ENCODE measurements around the gene RASSF3. TPM values are rescaled to one million over a fixed set of nuclear protein-coding genes. Genes with fewer than 3 reads are reported as not detected.

The RASSF3 gene
- total RNA-seq, 1 experiment from 2014 or later = 13.4 TPM

DNA sequence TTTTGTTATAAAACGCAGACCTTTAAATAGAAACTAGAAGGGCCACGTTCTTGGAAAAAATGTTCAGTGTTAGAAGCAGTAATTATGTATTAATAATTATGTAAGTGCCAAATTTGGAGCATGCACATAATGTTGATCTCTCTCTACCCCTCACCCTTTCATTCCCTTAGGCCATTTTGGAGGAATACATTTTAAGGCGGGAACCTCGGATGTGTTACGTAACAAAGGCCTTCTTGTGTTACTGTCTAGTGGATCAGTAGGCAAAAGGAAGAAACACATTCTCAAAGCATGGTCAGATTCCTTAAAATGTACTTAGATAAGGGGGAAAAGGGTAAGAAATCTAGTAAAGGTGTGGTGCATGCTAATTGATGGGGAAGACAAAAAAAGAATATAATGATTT lies 52.7 kb downstream of the RASSF3 start:
- no peak overlapping the region for H3K4me2 ChIP-seq (ENCODE audit: low read length)
- no TSS peak for BruUV-seq (replicated peaks)
- intact Hi-C loops (cut with micrococcal nuclease) = no loop called here
- ChIA-PET CTCF (interaction anchor here (0.6 kb wide), 1 partner anchor 62 kb away, joined by 4 read pairs; no protein-coding TSS in a partner anchor), POLR2A (ENCODE audit: unreplicated experiment) (no interaction called here)
- H3K4me1 ChIP-seq (ENCODE audit: insufficient read depth, low read length) = peaks cover 17% of the 10 kb centered on the region
- H3K36me3 ChIP-seq (ENCODE audit: low read depth, low read length) = no peaks in the 10 kb centered on the region
- peaks cover 4% of the 10 kb centered on the region; the same call in 1 of the 2 replicates for H3K79me2 ChIP-seq (ENCODE audit: low read length)
- no peak overlapping the region for H3K9ac ChIP-seq (ENCODE audit: low read length)
- no peaks in the 10 kb centered on the region for H3K9me3 ChIP-seq (ENCODE audit: low read length)
- no peak for TF ChIP-seq EZH2 (IDR thresholded peaks at IDR 0.05; ENCODE audit: low read length, unreplicated experiment)
- TF ChIP-seq, protein P1, sequence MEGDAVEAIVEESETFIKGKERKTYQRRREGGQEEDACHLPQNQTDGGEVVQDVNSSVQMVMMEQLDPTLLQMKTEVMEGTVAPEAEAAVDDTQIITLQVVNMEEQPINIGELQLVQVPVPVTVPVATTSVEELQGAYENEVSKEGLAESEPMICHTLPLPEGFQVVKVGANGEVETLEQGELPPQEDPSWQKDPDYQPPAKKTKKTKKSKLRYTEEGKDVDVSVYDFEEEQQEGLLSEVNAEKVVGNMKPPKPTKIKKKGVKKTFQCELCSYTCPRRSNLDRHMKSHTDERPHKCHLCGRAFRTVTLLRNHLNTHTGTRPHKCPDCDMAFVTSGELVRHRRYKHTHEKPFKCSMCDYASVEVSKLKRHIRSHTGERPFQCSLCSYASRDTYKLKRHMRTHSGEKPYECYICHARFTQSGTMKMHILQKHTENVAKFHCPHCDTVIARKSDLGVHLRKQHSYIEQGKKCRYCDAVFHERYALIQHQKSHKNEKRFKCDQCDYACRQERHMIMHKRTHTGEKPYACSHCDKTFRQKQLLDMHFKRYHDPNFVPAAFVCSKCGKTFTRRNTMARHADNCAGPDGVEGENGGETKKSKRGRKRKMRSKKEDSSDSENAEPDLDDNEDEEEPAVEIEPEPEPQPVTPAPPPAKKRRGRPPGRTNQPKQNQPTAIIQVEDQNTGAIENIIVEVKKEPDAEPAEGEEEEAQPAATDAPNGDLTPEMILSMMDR (conservative IDR thresholded peaks at IDR 0.05; ENCODE audit: low read depth, low read length) = no peak
- no peak for TF ChIP-seq EZH2phosphoT487 (IDR thresholded peaks at IDR 0.05; ENCODE audit: borderline replicate concordance, low read length)
- ATAC-seq (no peak), DNase-seq (no peak)
- no peaks in the 10 kb centered on the region for H3K27me3 ChIP-seq (ENCODE audit: low read length)
- no peak overlapping the region for H2AFZ ChIP-seq (ENCODE audit: low read length)
- H3F3A ChIP-seq (ENCODE audit: low read length, unreplicated experiment) = no peaks in the 10 kb centered on the region
- no peaks in the 10 kb centered on the region for H3K9me2 ChIP-seq (replicated peaks; ENCODE audit: low read length)
- H3K27ac ChIP-seq (ENCODE audit: low read length) = no peak overlapping the region
- no peaks in the 10 kb centered on the region for H4K20me1 ChIP-seq (ENCODE audit: low read length)
- H3K4me3 ChIP-seq (ENCODE audit: low read length) = no peak overlapping the region

DNA sequence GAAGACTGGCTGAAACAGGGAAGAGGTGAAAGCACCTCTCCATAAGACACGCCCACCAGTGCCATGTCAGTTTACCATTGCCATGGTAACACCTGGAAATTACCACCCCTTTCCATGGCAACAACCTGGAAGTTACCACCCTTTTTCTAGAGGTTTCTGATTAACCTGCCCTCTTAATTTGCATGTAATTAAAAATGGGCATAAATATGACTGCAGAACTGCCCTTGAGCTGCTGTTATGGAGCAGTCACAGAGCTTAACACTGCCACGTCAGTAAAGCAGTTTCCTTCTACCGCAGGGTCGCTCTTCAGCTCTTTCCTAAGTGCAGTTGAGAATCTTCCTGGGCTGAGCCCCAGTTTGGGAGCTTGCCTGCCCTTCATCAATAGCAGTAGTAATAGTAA lies 55.2 kb downstream of the RASSF3 start:
- POLR2A ChIA-PET (ENCODE audit: unreplicated experiment) = interaction anchor here (0.6 kb wide), 1 partner anchor 528 kb away, joined by 3 read pairs; no protein-coding TSS in a partner anchor

More for the DNA sequence above, 55.2 kb downstream of the RASSF3 start:
- H3K27me3 ChIP-seq (ENCODE audit: low read length) = no peaks in the 10 kb centered on the region
- BruUV-seq (replicated peaks) = no TSS peak
- H3K36me3 ChIP-seq (ENCODE audit: low read depth, low read length) = no peaks in the 10 kb centered on the region
- H3K9ac ChIP-seq (ENCODE audit: low read length) = no peak overlapping the region
- H3K9me3 ChIP-seq (ENCODE audit: low read length) = no peaks in the 10 kb centered on the region
- no peak overlapping the region for H3K27ac ChIP-seq (ENCODE audit: low read length)
- peaks cover 11% of the 10 kb centered on the region for H3K79me2 ChIP-seq (ENCODE audit: low read length)
- H4K20me1 ChIP-seq (ENCODE audit: low read length) = no peaks in the 10 kb centered on the region
- no peaks in the 10 kb centered on the region for H3F3A ChIP-seq (ENCODE audit: low read length, unreplicated experiment)
- no peaks in the 10 kb centered on the region for H3K9me2 ChIP-seq (replicated peaks; ENCODE audit: low read length)
- H3K4me2 ChIP-seq (ENCODE audit: low read length) = no peak overlapping the region
- no peak for TF ChIP-seq EZH2phosphoT487 (IDR thresholded peaks at IDR 0.05; ENCODE audit: borderline replicate concordance, low read length)
- TF ChIP-seq EZH2 (IDR thresholded peaks at IDR 0.05; ENCODE audit: low read length, unreplicated experiment) = no peak
- TF ChIP-seq, protein P1 (conservative IDR thresholded peaks at IDR 0.05; ENCODE audit: low read depth, low read length) = no peak
- intact Hi-C loops (cut with micrococcal nuclease) = loop anchor here (5.0 kb wide), 1 partner anchor 58 kb away; no protein-coding TSS in a partner anchor
- ATAC-seq (no peak), DNase-seq (no peak)
- peaks cover 33% of the 10 kb centered on the region for H3K4me1 ChIP-seq (ENCODE audit: insufficient read depth, low read length)
- no peak overlapping the region for H2AFZ ChIP-seq (ENCODE audit: low read length)
- no peak overlapping the region for H3K4me3 ChIP-seq (ENCODE audit: low read length)
- CTCF ChIA-PET = no interaction called here
